Ishikawa (cell line): Measurements from ENCODE around the gene UGT1A9.

Experiments
- CEBPB ChIP-seq: IDR thresholded peaks from 2 replicates; pipeline ENCODE4 v1.6.1; 2012
- EGR1 ChIP-seq: IDR thresholded peaks from 2 replicates; pipeline ENCODE4 v1.6.1; 2012
- EP300 ChIP-seq: IDR thresholded peaks from 2 replicates; pipeline ENCODE4 v1.6.1; 2012; ENCODE audit warnings: borderline replicate concordance
- MAX ChIP-seq: IDR thresholded peaks from 2 replicates; pipeline ENCODE4 v1.6.1; 2012
- NFIC ChIP-seq: IDR thresholded peaks from 2 replicates; pipeline ENCODE4 v1.6.1; 2012
- RAD21 ChIP-seq: IDR thresholded peaks from 2 replicates; pipeline ENCODE4 v1.6.1; 2012; ENCODE audit warnings: low read depth
- REST ChIP-seq: IDR thresholded peaks from 2 replicates; pipeline ENCODE4 v1.6.1; 2012; ENCODE audit warnings: low read depth, mild to moderate bottlenecking
- TEAD4 ChIP-seq: IDR thresholded peaks from 2 replicates; pipeline ENCODE4 v1.6.1; 2012
- USF1 ChIP-seq: IDR thresholded peaks from 2 replicates; pipeline ENCODE4 v1.6.1; 2012

GRCh38 chr2:233627331-233628025, 44.2 kb upstream of the UGT1A9 start:
- no peak for TF ChIP-seq CEBPB
- no peak for TF ChIP-seq NFIC
- no peak for TF ChIP-seq REST
- no peak for TF ChIP-seq EGR1
- no peak for TF ChIP-seq USF1
- no peak for TF ChIP-seq EP300
- TF ChIP-seq MAX = no peak
- no peak for TF ChIP-seq RAD21
- TF ChIP-seq TEAD4 = no peak
